ENCODE results near the gene FRYL.
"Not testable (repeated sequence)": the region's sequence is repeated elsewhere in the genome, so short reads cannot be mapped to it uniquely, and the experiment has no call there.

The FRYL gene

GRCh38 chr4:48692897-48693296, 87.2 kb downstream of the FRYL start:
- no peak overlapping the region for H3K4me3 ChIP-seq (ENCODE audit: low read length)
- DNase-seq (ENCODE audit: low read depth): peak; percentile 25
- TF ChIP-seq CTCF (conservative IDR thresholded peaks at IDR 0.05; ENCODE audit: low read length): no peak

GRCh38 chr4:48692044-48692443, 88.0 kb downstream of the FRYL start:
- no peak overlapping the region for H3K4me3 ChIP-seq (ENCODE audit: low read length)

GRCh38 chr4:48688953-48689352, 91.1 kb downstream of the FRYL start:
- no peak overlapping the region for H3K4me3 ChIP-seq (ENCODE audit: low read length)
- no peak for TF ChIP-seq CTCF (conservative IDR thresholded peaks at IDR 0.05; ENCODE audit: low read length)
- DNase-seq (ENCODE audit: low read depth): no peak

More at GRCh38 chr4:48692044-48692443, 88.0 kb downstream of the FRYL start:
- no peak for TF ChIP-seq CTCF (conservative IDR thresholded peaks at IDR 0.05; ENCODE audit: low read length)
- no peak for DNase-seq (ENCODE audit: low read depth)

- TF ChIP-seq CTCF (conservative IDR thresholded peaks at IDR 0.05; ENCODE audit: low read length): no peak
- DNase-seq (ENCODE audit: low read depth): no peak
- no peak overlapping the region for H3K4me3 ChIP-seq (ENCODE audit: low read length)
Observed at GRCh38 chr4:48687313-48688051, 92.6 kb downstream of the FRYL start.

- TF ChIP-seq CTCF (conservative IDR thresholded peaks at IDR 0.05; ENCODE audit: low read length): no peak
- DNase-seq (ENCODE audit: low read depth): no peak
- H3K4me3 ChIP-seq (ENCODE audit: low read length): no peak overlapping the region
Observed at GRCh38 chr4:48686369-48686768, 93.7 kb downstream of the FRYL start.

GRCh38 chr4:48683784-48684666, 96.1 kb downstream of the FRYL start:
- H3K4me3 ChIP-seq (ENCODE audit: low read length): no peak overlapping the region
- TF ChIP-seq CTCF (conservative IDR thresholded peaks at IDR 0.05; ENCODE audit: low read length): no peak
- no peak for DNase-seq (ENCODE audit: low read depth)

- not testable (repeated sequence) for DNase-seq (ENCODE audit: low read depth)
Observed at GRCh38 chr4:48682870-48683269, 97.2 kb downstream of the FRYL start.

More at GRCh38 chr4:48682870-48683269, 97.2 kb downstream of the FRYL start:
- H3K4me3 ChIP-seq (ENCODE audit: low read length): not testable (repeated sequence)
